ENCODE data around the gene ZBTB8A.
"Not testable (repeated sequence)": the region's sequence is repeated elsewhere in the genome, so short reads cannot be mapped to it uniquely, and the experiment has no call there.

Gene ZBTB8A

GRCh38 chr1:32632829-32633228 is 93.6 kb downstream of the ZBTB8A start:
- DNase-seq (ENCODE audit: low spot score in 2 of 2) (no peak), ATAC-seq (replicated peaks; ENCODE audit: extremely low read depth, poor library complexity, severe bottlenecking) (no peak)
- no peaks in the 10 kb centered on the region for H3K27me3 Mint-ChIP-seq
- H3K36me3 Mint-ChIP-seq (ENCODE audit: insufficient read depth): peaks cover 34% of the 10 kb centered on the region
- H3K27ac Mint-ChIP-seq (ENCODE audit: low read depth): no peak overlapping the region
- no peak overlapping the region for H3K4me3 Mint-ChIP-seq
- H3K4me1 Mint-ChIP-seq: peaks cover 23% of the 10 kb centered on the region
- H3K9me3 Mint-ChIP-seq: no peaks in the 10 kb centered on the region

GRCh38 chr1:32635508-32636277 is 96.5 kb downstream of the ZBTB8A start:
- no peak for ATAC-seq (replicated peaks; ENCODE audit: extremely low read depth, poor library complexity, severe bottlenecking)
- no peak overlapping the region for H3K4me3 Mint-ChIP-seq
- H3K27ac Mint-ChIP-seq (ENCODE audit: low read depth): no peak overlapping the region
- H3K36me3 Mint-ChIP-seq (ENCODE audit: insufficient read depth): peaks cover 34% of the 10 kb centered on the region
- no peak for DNase-seq (ENCODE audit: low spot score in 2 of 2)
- H3K27me3 Mint-ChIP-seq: no peaks in the 10 kb centered on the region
- peaks cover 24% of the 10 kb centered on the region for H3K4me1 Mint-ChIP-seq
- H3K9me3 Mint-ChIP-seq: no peaks in the 10 kb centered on the region

GRCh38 chr1:32636914-32637645 is 97.9 kb downstream of the ZBTB8A start:
- Mint-ChIP-seq H3K27ac (ENCODE audit: low read depth) (no peak overlapping the region), H3K9me3 (no peaks in the 10 kb centered on the region), H3K4me1 (peaks cover 24% of the 10 kb centered on the region), H3K4me3 (no peak overlapping the region), H3K27me3 (no peaks in the 10 kb centered on the region), H3K36me3 (ENCODE audit: insufficient read depth) (peaks cover 25% of the 10 kb centered on the region)
- DNase-seq (ENCODE audit: low spot score in 2 of 2) (no peak), ATAC-seq (replicated peaks; ENCODE audit: extremely low read depth, poor library complexity, severe bottlenecking) (no peak)

- H3K4me3 Mint-ChIP-seq: no peak overlapping the region
- H3K9me3 Mint-ChIP-seq: no peaks in the 10 kb centered on the region
- H3K4me1 Mint-ChIP-seq: peaks cover 24% of the 10 kb centered on the region
- no peak for ATAC-seq (replicated peaks; ENCODE audit: extremely low read depth, poor library complexity, severe bottlenecking)
- H3K27me3 Mint-ChIP-seq: no peaks in the 10 kb centered on the region
- no peak for DNase-seq (ENCODE audit: low spot score in 2 of 2)
- H3K27ac Mint-ChIP-seq (ENCODE audit: low read depth): no peak overlapping the region
- peaks cover 16% of the 10 kb centered on the region for H3K36me3 Mint-ChIP-seq (ENCODE audit: insufficient read depth)
These were observed 100.4 kb downstream of the ZBTB8A start for GRCh38 chr1:32639489-32640075.

- not testable (repeated sequence) for H3K27ac Mint-ChIP-seq (ENCODE audit: low read depth); ATAC-seq (replicated peaks; ENCODE audit: extremely low read depth, poor library complexity, severe bottlenecking); H3K4me1 Mint-ChIP-seq; H3K9me3 Mint-ChIP-seq; H3K4me3 Mint-ChIP-seq; H3K27me3 Mint-ChIP-seq; DNase-seq (ENCODE audit: low spot score in 2 of 2)
- peaks cover 13% of the 10 kb centered on the region for H3K36me3 Mint-ChIP-seq (ENCODE audit: insufficient read depth)
These were observed 103.1 kb downstream of the ZBTB8A start for GRCh38 chr1:32642292-32642827.

GRCh38 chr1:32644426-32644825 is 105.2 kb downstream of the ZBTB8A start:
- no peaks in the 10 kb centered on the region for H3K9me3 Mint-ChIP-seq
- ATAC-seq (replicated peaks; ENCODE audit: extremely low read depth, poor library complexity, severe bottlenecking) (no peak), DNase-seq (ENCODE audit: low spot score in 2 of 2) (no peak)
- peaks cover 18% of the 10 kb centered on the region for H3K4me1 Mint-ChIP-seq
- H3K4me3 Mint-ChIP-seq: no peak overlapping the region
- no peaks in the 10 kb centered on the region for H3K27me3 Mint-ChIP-seq
- peaks cover 14% of the 10 kb centered on the region for H3K36me3 Mint-ChIP-seq (ENCODE audit: insufficient read depth)
- no peak overlapping the region for H3K27ac Mint-ChIP-seq (ENCODE audit: low read depth)

- Mint-ChIP-seq H3K4me1 (peaks cover 25% of the 10 kb centered on the region), H3K36me3 (ENCODE audit: insufficient read depth) (peaks cover 34% of the 10 kb centered on the region), H3K27ac (ENCODE audit: low read depth) (peak overlapping the region; percentile 76), H3K9me3 (no peaks in the 10 kb centered on the region), H3K27me3 (no peaks in the 10 kb centered on the region), H3K4me3 (peak overlapping the region; percentile 80)
- no peak for DNase-seq (ENCODE audit: low spot score in 2 of 2)
- ATAC-seq (replicated peaks; ENCODE audit: extremely low read depth, poor library complexity, severe bottlenecking): no peak
These were observed 108.3 kb downstream of the ZBTB8A start for GRCh38 chr1:32647308-32648134.

- H3K4me1 Mint-ChIP-seq: peaks cover 40% of the 10 kb centered on the region
- H3K27ac Mint-ChIP-seq (ENCODE audit: low read depth): peak within 1 kb of the TSS; percentile 98
- no peaks in the 10 kb centered on the region for H3K27me3 Mint-ChIP-seq
- peaks cover 55% of the 10 kb centered on the region for H3K36me3 Mint-ChIP-seq (ENCODE audit: insufficient read depth)
- peak within 1 kb of the TSS; percentile 80 for H3K4me3 Mint-ChIP-seq
- no peaks in the 10 kb centered on the region for H3K9me3 Mint-ChIP-seq
- ATAC-seq (replicated peaks; ENCODE audit: extremely low read depth, poor library complexity, severe bottlenecking) (peak; percentile 84), DNase-seq (ENCODE audit: low spot score in 2 of 2) (peak; percentile 75 to 85)
These were observed 111.1 kb downstream of the ZBTB8A start, which contains the start of gene ZBTB8OS for GRCh38 chr1:32650248-32650751. TSS of gene ZBTB8OS (minus strand) at chr1:32650550. CDS start at chr1:32650529, 21 bp downstream.

- Mint-ChIP-seq H3K4me1 (peaks cover 46% of the 10 kb centered on the region), H3K36me3 (ENCODE audit: insufficient read depth) (peaks cover 56% of the 10 kb centered on the region)
- peak; percentile 96 to 98 for DNase-seq (ENCODE audit: low spot score in 2 of 2)
These were observed 111.7 kb downstream of the ZBTB8A start, which contains the start of gene RBBP4 for GRCh38 chr1:32650752-32651460. TSS of gene RBBP4 (plus strand) at chr1:32651208. CDS start at chr1:32651307, 99 bp downstream.

GRCh38 chr1:32651461-32652073 is 112.3 kb downstream of the ZBTB8A start:
- H3K27me3 Mint-ChIP-seq: no peaks in the 10 kb centered on the region
- peaks cover 48% of the 10 kb centered on the region for H3K4me1 Mint-ChIP-seq
- H3K36me3 Mint-ChIP-seq (ENCODE audit: insufficient read depth): peaks cover 60% of the 10 kb centered on the region
- no peaks in the 10 kb centered on the region for H3K9me3 Mint-ChIP-seq
- DNase-seq (ENCODE audit: low spot score in 2 of 2): no peak
- ATAC-seq (replicated peaks; ENCODE audit: extremely low read depth, poor library complexity, severe bottlenecking): no peak
- peak overlapping the region; percentile 98 for H3K27ac Mint-ChIP-seq (ENCODE audit: low read depth)
- peak overlapping the region; percentile 80 for H3K4me3 Mint-ChIP-seq

More at GRCh38 chr1:32650752-32651460, 111.7 kb downstream of the ZBTB8A start, which contains the start of gene RBBP4:
- H3K4me3 Mint-ChIP-seq: peak within 1 kb of the TSS; percentile 80
- peak; percentile 85 for ATAC-seq (replicated peaks; ENCODE audit: extremely low read depth, poor library complexity, severe bottlenecking)
- H3K27ac Mint-ChIP-seq (ENCODE audit: low read depth): peak within 1 kb of the TSS; percentile 98
- no peaks in the 10 kb centered on the region for H3K27me3 Mint-ChIP-seq
- H3K9me3 Mint-ChIP-seq: no peaks in the 10 kb centered on the region
